ENCODE measurements around the gene DHRS7B.

- TF ChIP-seq, protein P1, sequence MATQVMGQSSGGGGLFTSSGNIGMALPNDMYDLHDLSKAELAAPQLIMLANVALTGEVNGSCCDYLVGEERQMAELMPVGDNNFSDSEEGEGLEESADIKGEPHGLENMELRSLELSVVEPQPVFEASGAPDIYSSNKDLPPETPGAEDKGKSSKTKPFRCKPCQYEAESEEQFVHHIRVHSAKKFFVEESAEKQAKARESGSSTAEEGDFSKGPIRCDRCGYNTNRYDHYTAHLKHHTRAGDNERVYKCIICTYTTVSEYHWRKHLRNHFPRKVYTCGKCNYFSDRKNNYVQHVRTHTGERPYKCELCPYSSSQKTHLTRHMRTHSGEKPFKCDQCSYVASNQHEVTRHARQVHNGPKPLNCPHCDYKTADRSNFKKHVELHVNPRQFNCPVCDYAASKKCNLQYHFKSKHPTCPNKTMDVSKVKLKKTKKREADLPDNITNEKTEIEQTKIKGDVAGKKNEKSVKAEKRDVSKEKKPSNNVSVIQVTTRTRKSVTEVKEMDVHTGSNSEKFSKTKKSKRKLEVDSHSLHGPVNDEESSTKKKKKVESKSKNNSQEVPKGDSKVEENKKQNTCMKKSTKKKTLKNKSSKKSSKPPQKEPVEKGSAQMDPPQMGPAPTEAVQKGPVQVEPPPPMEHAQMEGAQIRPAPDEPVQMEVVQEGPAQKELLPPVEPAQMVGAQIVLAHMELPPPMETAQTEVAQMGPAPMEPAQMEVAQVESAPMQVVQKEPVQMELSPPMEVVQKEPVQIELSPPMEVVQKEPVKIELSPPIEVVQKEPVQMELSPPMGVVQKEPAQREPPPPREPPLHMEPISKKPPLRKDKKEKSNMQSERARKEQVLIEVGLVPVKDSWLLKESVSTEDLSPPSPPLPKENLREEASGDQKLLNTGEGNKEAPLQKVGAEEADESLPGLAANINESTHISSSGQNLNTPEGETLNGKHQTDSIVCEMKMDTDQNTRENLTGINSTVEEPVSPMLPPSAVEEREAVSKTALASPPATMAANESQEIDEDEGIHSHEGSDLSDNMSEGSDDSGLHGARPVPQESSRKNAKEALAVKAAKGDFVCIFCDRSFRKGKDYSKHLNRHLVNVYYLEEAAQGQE (IDR thresholded peaks at IDR 0.05) = no peak
- TF ChIP-seq, protein P2, sequence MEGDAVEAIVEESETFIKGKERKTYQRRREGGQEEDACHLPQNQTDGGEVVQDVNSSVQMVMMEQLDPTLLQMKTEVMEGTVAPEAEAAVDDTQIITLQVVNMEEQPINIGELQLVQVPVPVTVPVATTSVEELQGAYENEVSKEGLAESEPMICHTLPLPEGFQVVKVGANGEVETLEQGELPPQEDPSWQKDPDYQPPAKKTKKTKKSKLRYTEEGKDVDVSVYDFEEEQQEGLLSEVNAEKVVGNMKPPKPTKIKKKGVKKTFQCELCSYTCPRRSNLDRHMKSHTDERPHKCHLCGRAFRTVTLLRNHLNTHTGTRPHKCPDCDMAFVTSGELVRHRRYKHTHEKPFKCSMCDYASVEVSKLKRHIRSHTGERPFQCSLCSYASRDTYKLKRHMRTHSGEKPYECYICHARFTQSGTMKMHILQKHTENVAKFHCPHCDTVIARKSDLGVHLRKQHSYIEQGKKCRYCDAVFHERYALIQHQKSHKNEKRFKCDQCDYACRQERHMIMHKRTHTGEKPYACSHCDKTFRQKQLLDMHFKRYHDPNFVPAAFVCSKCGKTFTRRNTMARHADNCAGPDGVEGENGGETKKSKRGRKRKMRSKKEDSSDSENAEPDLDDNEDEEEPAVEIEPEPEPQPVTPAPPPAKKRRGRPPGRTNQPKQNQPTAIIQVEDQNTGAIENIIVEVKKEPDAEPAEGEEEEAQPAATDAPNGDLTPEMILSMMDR (IDR thresholded peaks at IDR 0.05; ENCODE audit: low read depth, low read length, missing input control) = no peak
- TF ChIP-seq JUND (IDR thresholded peaks at IDR 0.05) = no peak
- TF ChIP-seq MAX (IDR thresholded peaks at IDR 0.05) = no peak
- TF ChIP-seq ZBTB33 (IDR thresholded peaks at IDR 0.05) = no peak
- no peak for TF ChIP-seq EGR1 (IDR thresholded peaks at IDR 0.05; ENCODE audit: low read depth in 2 of 2)
- TF ChIP-seq TAF1 (conservative IDR thresholded peaks at IDR 0.05) = no peak
Measured at GRCh38 chr17:21166595-21167210, 39.9 kb downstream of the DHRS7B start.

All from liver (tissue), 3 donors.